Endometrial microvascular endothelial cells (primary cell): ENCODE measurements around the gene LRRC3. TPM values are rescaled to one million over a fixed set of nuclear protein-coding genes. Genes with fewer than 3 reads are reported as not detected.
"Not testable (repeated sequence)": the region's sequence is repeated elsewhere in the genome, so short reads cannot be mapped to it uniquely, and the experiment has no call there.

Source experiments
- in situ Hi-C: cut with HindIII; loops from 2 replicates; pipeline ENCODE4 v1.10.0; 2017; ENCODE audit warnings: low sequenced_read_pairs, low pct_unique_long_range_greater_than_20kb; ENCODE audit errors: inconsistent ontology term
- total RNA-seq: library from RNA; depleted of rRNA; stranded (reverse); fragments of >200 nt; gene quantifications from one replicate; pipeline ENCODE4 v1.2.3, GENCODE V29; 2015; ENCODE audit errors: inconsistent ontology term

Gene LRRC3, protein sequence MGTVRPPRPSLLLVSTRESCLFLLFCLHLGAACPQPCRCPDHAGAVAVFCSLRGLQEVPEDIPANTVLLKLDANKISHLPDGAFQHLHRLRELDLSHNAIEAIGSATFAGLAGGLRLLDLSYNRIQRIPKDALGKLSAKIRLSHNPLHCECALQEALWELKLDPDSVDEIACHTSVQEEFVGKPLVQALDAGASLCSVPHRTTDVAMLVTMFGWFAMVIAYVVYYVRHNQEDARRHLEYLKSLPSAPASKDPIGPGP
- 3.9 TPM for total RNA-seq

DNA sequence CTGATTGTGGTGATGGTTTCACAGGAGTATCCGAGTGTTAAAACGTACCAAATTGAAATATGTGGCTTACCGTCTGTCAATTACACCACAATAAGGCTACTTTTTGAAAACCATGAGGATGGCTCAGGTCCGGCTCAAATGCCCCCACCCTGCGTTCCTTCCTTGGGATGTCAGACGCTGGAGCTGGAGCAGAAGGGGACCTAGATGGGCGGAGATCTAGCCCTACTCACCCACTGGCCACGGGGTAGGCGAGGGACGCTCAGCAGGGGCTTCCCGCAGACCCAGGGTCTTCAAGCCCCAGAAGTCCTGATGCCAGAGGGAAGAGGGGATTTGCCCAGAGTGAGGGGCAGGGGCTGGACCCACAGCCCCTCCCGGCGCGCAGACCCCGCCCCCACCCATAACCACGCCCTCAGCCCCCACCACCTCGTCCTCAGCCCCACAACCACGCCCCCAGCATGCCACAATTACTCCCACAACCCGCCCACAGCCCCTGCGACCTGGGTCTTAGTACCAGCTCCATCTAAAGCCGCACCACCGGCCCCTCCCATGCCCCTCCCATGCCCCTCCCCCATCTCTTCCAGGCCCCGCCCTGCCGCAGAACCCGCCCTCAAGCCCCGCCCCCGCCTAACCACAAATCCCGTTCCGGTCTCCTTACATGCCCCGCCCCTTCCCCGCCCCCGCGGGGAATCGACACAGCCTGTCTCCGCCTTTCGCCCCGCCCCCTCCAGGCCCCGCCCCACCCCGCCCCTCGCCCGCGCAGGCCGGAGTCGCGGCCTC is at the start of gene LRRC3:
TSS of gene LRRC3 (plus strand) at position 764 of the 777 bp plus-strand sequence. CDS start 1,135 bp downstream, outside the sequence.
- in situ Hi-C loops = no loop called here

DNA sequence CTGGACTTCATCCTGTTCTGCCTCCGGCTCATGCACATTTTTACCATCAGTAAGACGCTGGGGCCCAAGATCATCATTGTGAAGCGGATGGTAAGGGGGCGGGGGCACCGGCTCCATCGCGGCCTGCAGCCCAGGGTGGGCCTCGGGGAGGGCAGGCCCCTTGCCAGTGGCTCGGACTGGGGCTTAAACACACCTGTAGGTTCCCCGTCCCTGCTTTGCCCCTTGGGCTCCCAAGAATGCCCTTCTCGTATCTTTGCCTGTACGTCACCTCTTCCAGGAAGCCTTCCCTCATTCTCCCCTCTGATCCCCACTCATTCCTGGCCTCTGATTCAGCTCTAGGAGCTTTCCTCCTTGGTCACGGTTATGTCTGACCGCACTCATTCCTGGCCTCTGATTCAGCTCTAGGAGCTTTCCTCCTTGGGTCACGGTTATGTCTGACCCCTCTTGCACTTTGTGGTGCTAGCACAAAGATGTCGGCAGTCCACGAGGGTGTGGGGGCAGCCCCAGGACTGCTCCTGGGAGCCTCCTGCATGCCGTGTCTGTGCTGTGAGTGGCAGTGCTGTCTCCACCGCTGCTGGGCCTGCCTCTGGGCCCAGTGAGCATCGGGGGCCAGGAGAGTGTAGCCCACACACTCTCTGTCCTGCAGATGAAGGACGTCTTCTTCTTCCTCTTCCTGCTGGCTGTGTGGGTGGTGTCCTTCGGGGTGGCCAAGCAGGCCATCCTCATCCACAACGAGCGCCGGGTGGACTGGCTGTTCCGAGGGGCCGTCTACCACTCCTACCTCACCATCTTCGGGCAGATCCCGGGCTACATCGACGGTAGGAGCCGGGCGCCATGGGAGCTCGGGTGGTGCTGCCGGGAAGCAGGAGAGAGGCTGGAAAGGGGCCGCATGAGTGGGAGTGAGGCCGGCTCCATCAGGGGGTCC is 49.1 kb upstream of the LRRC3 start:
- in situ Hi-C loops = no loop called here

DNA sequence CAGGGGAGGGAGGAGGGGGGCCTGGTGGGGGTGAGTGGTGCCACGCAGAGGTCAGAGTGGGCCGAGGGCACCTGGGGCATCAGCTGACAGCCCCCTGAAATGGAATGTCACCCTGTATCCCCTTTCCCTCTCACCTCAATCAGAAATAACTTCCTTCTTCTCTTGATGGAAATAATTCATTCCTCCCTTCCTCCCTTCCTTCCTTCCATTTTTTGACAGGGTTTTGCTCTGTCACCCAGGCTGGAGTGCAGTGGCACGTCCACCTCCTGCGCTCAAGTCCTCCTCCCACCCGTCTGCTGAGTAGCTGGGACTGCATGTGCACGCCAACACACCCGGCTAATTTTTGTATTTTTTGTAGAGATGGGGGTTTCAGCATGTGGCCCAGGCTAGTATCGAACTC is 48.4 kb upstream of the LRRC3 start:
- in situ Hi-C loops = no loop called here

DNA sequence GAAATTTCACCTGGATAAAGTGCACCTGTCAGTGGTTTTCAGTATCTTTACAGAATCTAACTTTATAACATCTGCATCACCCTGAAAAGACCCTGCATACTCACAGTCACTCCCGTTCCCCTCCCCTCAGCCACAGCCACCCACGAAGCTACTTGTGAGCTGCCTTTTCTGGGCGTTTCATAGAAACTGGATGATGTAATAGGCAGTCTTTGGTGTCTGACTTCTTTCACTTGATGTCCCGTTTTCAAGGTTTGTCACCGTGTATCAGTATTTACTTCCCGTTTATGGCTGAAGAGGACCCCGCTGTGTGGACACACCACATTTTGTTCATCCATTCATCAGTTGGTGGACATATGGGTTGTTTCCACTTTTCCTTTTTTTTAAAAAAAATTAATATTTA is 47.8 kb upstream of the LRRC3 start:
- in situ Hi-C loops = no loop called here

DNA sequence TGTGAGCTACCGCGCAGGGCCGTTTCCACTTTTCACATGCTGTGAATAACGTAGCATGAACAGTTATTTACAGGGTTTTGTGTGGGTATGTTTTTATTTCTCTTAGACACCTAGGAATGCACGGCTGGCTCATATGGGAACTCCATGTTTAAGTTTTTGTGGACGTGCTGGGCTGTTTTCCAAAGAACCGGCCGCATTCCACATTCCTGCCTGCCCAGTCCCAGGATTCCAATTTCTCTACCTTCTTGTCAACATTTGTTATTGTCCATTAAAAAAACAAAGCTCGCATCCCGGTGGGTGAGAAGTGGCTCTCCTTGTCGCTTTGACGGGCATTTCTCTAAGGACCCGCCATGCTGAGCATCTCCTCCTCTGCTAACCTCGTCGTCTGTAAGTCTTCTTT is 47.1 kb upstream of the LRRC3 start:
- in situ Hi-C loops = no loop called here

DNA sequence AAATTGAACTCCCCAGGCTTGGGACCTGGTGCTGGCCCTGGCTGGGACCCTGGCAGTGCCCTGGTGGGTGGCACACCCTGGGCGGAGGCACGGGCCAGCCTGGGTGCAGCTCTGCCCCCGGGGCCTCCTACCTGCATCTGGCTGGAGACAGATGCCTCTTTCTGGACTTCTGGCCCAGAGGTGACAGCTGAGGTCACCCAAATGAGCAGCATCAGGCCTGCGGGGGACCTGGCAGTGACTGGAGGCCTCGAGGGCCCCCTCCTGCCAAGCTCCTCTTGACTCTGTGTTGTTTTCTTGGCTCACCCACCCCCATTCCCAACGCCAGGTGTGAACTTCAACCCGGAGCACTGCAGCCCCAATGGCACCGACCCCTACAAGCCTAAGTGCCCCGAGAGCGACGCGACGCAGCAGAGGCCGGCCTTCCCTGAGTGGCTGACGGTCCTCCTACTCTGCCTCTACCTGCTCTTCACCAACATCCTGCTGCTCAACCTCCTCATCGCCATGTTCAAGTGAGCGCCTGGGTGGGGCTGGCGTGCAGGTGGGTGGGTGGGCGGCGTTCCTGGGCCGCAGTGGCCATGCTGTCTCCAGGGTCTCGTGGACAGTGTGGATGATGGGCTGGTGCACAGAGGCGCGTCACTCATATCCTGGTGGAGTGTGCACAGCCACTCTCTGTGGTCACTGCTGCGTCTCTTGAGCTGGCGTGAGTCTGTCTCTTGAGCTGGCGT is 41.6 kb upstream of the LRRC3 start:
- in situ Hi-C loops = no loop called here

DNA sequence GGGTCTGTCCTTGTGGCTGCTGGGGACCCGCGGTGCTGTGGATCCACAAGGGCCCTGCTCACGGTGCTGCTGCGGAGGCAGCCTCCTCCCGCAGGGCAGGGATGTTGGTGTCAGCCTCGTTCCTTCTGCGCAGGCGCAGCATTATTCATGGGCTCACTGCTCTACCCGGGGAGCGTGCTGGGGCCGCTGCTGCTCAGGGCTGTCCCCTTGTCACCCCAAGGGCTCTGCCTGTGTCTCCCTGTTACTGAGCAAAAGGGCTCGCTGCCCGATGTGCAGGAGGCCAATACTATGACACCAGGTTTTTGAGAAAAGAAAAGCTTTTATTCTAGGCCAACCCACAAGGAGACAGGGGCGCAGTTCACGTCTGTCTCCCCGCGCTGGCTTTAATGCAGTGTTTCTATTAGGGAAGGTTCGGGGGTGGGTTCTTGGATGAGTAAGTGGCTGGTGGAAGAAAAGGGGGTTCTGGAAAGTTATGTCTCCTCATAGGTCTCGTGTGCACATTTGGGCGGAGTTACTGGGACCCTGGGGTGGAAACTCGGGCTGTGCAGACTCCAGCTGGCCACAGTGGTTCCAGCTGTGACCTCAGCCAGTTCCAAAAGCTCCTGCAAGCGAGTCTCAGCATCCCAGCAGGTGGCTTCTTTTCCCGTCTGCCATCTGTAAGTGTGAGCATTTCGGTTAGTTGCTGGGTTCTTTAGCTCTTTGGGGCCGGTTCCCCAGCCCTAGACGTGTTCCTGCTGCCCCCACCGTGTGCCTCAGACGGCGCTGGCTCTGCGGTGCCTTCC is 40.8 kb upstream of the LRRC3 start:
- in situ Hi-C loops = no loop called here

DNA sequence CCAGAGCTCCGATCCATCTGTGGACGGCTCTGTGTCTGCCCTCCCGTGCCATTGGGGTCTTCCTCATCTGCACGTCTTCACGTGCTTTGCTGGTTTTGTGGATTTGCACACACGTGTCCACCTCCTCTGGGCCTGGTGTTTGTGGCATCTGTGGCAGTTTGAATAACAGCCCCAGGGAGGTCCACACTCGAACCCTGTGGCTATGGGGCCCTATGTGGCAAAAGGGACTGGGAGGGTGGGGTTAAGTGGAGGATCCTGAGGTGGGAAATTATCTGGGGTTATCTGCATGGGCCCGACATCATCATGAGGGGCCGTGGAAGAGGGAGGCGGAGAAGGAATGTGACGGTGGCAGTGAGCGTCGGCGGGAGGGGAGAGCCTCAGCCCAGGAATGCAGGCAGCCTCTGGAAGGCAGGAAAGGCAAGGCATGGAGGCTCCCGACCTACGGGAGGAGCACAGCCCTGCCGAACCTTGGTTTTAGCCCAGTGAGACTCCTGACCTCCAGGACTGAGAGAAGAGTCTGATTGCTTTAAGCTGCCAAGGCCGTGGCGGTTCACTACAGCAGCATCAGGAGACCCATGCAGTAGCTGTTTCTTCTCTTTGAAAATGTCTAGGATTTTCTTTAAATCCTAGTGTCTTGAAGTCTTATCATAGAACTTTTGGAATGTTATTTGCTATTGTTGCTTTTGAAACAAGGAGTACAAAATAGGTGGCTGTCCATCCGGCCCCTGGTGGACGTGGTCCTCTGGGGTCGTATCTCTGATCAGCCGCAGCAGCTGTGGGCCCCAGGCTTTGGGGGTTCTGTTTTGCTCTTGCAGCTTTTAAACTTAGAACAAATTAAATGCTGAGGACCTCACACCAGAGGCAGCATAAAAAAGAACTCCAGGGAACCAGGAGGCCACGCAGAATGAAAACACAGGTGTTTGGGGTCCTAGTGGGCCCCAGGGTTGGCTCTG is 40.0 kb upstream of the LRRC3 start:
- in situ Hi-C loops = no loop called here

DNA sequence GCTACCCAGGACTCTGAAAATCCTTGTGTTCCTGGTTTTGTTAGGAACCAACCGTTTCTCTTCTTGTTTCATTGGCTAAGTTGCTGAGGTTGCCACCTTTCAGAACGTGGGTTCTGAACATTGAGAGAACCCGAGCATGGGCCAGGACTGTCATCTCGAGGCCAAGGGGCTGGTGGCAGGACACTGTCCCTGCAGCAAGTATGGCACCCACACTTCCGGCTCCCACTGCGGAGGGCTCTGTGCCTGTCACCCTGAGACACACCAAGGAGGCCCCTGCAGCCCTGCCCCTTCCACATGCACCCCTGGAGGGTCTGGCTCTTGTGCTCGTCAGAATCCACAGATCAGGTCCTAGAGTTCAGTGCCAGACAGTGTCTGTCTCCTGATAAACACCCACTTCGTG is 39.1 kb upstream of the LRRC3 start:
- in situ Hi-C loops = no loop called here

DNA sequence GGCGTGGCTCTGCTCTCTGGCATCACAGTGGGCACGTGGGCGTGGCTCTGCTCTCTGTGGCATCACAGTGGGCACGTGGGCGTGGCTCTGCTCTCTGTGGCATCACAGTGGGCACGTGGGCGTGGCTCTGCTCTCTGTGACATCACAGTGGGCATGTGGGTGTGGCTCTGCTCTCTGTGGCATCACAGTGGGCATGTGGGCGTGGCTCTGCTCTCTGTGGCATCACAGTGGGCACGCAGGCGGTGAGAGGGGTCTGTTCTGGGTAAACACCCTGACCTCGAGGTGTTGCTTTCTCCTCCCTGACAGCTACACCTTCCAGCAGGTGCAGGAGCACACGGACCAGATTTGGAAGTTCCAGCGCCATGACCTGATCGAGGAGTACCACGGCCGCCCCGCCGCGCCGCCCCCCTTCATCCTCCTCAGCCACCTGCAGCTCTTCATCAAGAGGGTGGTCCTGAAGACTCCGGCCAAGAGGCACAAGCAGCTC is 37.6 kb upstream of the LRRC3 start:
- in situ Hi-C loops = not testable (repeated sequence)

DNA sequence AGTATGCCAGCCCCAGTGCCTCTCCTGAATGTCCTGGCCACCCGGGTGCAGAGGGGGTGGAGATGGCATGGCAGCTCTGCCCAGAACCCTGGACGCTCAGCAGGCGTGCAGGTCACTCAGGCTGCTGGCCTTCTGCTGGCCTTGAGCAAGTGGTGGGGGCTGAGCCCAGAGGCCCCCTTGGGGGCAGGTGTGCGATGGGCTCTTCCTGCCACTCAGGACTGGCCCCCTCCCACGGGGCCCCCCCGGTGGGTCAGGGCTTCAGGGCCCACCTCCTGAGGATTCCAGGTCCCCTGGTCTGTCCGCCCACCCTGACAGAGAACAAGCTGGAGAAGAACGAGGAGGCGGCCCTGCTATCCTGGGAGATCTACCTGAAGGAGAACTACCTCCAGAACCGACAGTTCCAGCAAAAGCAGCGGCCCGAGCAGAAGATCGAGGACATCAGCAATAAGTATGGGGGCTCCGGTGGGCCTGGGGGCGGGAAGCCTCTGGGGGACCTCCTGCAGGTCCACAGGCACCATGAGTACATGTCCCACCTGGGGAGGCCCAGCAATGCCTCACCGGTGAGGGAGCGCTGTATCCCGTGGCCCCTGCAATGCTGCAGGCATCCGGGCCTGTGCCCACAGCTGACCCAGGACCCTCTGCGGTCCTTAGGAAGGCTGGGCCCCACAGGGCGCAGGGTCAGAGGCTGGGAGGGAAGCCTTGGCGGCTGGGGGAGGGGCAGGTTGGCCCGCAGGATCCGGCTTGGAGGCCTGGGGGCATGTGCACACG is 37.0 kb upstream of the LRRC3 start:
- in situ Hi-C loops = no loop called here

DNA sequence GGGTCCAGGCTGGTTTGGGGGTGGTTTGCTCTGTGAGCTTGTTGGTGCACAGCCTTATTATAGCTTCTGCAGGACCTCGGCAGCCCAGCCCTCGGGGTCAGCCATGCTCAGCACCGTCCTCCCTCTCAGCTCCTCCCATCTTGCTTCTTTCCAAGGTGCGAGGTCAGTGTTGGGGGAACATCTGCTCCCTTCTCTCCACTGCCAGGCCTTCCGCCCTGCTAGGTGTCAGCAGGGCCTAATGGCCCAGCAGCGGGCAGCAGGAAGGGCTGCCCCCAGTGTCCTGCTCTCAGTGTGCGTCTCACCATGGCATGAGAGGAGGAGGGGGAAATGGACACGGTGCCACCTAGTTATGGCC is 36.5 kb upstream of the LRRC3 start:
- in situ Hi-C loops = no loop called here

DNA sequence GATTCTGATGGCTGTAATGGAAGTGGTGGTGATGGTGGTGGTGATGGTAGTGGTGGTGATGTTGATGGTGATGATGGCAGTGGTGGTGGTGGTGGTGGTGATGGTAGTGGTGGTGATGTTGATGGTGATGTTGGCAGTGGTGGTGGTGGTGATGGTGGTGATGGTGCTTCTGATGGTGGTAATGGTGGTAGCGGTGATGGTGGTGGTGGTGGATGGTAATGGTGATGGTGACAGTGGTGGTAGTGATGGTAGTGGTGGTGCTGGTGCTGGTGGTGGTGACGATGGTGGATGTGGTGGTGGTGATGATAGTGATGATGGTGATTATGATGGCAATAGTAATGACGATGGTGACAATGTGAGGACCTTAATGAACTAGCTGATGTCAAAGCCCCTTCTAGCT is 35.6 kb upstream of the LRRC3 start:
- in situ Hi-C loops = no loop called here

DNA sequence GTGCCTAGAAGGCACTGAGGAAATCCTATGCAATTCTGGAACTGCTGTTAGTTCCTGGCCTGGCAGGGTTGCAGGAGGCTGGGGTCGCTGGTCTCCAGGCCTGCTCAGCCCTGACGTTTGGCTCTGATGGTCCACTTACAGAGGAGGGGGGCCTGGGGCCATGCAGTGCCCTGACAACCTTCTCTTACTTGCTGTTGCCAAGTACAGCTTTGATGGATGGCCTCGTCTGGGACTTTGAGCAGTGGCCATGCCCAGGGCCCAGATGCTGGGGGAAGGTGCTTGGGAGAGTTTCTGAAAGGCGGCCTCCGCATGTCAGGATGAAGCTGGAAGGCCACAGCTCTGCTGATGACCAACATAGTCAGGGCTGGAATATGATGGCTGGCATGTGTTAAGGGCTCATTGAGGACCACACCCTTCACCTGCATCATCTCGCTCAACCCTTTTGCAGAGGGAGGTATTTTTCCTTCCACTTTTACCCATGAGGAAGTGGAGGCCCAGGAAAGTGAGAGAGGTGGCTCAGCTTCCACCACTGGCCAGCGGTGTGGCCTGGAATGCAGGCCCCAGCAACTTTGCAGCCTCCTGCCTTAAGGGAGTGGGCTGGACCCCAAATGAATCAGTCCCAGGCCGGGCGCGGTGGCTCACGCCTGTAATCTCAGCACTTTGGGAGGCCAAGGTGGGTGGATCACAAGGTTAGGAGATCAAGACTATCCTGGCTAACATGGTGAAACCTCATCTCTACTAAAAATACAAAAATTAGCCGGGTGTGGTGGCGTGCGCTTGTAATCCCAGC is 34.7 kb upstream of the LRRC3 start:
- in situ Hi-C loops = no loop called here

DNA sequence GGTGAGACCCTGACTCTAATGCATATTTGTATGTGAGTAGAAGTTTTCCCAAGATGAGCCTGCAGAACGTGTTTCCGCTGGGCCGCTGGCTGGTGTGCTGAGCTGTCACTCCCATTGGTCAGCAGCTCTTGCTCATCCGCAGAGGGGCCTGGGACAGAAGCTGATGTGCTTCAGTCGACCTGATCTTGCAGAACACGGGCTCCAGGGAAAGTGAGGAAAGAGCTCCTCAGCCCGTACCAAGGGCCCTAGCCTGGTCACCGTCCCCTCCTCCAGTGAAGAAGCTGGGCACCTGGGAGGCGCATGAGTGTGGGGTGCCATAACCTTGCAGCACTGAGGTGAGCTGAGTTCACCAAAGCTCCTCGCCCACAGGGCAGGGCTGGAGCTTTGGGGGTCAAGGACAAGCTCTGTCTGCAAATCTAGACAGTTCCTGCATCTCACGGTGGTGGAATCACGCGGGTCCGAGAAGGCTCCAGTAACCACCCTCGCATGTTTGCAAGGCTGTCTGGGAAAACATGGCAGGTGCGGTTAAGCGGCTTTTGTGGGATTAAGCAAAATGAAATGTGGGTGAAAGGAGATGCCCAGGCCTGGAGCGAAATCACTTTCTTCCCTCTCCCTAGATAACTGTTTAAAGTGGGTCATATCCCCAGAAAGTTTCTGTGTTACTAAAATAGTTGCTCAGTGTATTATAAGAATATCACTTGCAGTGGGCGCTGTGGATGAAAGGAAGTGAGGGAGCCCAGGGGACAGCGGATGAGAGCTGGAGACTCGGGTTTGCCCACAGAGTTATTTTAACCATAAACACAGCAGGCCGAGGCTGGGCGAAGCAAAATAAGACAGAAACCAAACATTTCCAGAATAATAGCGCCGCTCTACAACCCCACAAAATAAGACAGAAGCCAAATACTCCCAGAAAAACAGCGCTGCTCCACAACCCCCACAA is 33.1 kb upstream of the LRRC3 start:
- in situ Hi-C loops = no loop called here
